HCT116 (cell line): ENCODE measurements around the gene SMIM32.

Source experiments
- ATF3 ChIP-seq: IDR thresholded peaks from 2 replicates; pipeline ENCODE4 v1.6.1; 2012
- CTCF ChIP-seq, 3 experiments: fragments of 200-600 bp in 1 of 3; sonication (generic) in 1 of 3; IDR thresholded peaks in 2 of 3; conservative IDR thresholded peaks in 1 of 3; 2 replicates each; pipeline ENCODE4 v1.5.1; 2012 to 2017; ENCODE audit warnings: low read depth in 2 of 3, low read length in 2 of 3, antibody characterized with exemption in 1 of 3, borderline replicate concordance in 1 of 3, control low read depth in 1 of 3, mild to moderate bottlenecking in 1 of 3, mixed read lengths in 1 of 3, mixed run types in 1 of 3, moderate library complexity in 1 of 3; ENCODE audit not compliant: insufficient read depth in 1 of 3
- EZH2 ChIP-seq: fragments of 200-600 bp; sonication (generic); IDR thresholded peaks from 2 replicates; pipeline ENCODE4 v1.6.1; 2017; ENCODE audit warnings: antibody characterized with exemption, mixed run types
- EZH2phosphoT487 ChIP-seq: fragments of 200-600 bp; IDR thresholded peaks from 2 replicates; pipeline ENCODE4 v1.6.1; 2018; ENCODE audit warnings: antibody characterized with exemption, borderline replicate concordance
- FOSL1 ChIP-seq: IDR thresholded peaks from 2 replicates; pipeline ENCODE4 v1.6.1; 2012; ENCODE audit warnings: low read depth
- POLR2A ChIP-seq: IDR thresholded peaks from 2 replicates; pipeline ENCODE4 v1.7.0; 2011; ENCODE audit warnings: borderline replicate concordance; ENCODE audit not compliant: insufficient read depth, insufficient read length; ENCODE audit errors: extremely low read depth
- POLR2AphosphoS5 ChIP-seq: IDR thresholded peaks from 2 replicates; pipeline ENCODE4 v1.6.1; 2011; ENCODE audit warnings: mild to moderate bottlenecking, low read depth, low read length, moderate library complexity
- RAD21 ChIP-seq: IDR thresholded peaks from 2 replicates; pipeline ENCODE4 v1.6.1; 2012; ENCODE audit warnings: low read depth, mild to moderate bottlenecking
- YY1 ChIP-seq: IDR thresholded peaks from 2 replicates; pipeline ENCODE4 v1.6.1; 2011; ENCODE audit warnings: low read length, low read depth, moderate library complexity, mild to moderate bottlenecking; ENCODE audit not compliant: insufficient replicate concordance; ENCODE audit errors: extremely low read depth
- TF ChIP-seq, protein P1 (sequence below): IDR thresholded peaks from 2 replicates; pipeline ENCODE4 v1.6.1; 2011; ENCODE audit warnings: mild to moderate bottlenecking, low read length, moderate library complexity; ENCODE audit not compliant: insufficient replicate concordance; ENCODE audit errors: extremely low read depth
- TF ChIP-seq, protein P2 (sequence below): IDR thresholded peaks from 2 replicates; pipeline ENCODE4 v1.6.1; 2012

GRCh38 chr5:136200761-136201160, 7.8 kb upstream of the SMIM32 start:
- TF ChIP-seq, protein P1, sequence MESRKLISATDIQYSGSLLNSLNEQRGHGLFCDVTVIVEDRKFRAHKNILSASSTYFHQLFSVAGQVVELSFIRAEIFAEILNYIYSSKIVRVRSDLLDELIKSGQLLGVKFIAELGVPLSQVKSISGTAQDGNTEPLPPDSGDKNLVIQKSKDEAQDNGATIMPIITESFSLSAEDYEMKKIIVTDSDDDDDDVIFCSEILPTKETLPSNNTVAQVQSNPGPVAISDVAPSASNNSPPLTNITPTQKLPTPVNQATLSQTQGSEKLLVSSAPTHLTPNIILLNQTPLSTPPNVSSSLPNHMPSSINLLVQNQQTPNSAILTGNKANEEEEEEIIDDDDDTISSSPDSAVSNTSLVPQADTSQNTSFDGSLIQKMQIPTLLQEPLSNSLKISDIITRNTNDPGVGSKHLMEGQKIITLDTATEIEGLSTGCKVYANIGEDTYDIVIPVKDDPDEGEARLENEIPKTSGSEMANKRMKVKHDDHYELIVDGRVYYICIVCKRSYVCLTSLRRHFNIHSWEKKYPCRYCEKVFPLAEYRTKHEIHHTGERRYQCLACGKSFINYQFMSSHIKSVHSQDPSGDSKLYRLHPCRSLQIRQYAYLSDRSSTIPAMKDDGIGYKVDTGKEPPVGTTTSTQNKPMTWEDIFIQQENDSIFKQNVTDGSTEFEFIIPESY, result no peak
- TF ChIP-seq POLR2A (no peak), CTCF (IDR thresholded peaks at IDR 0.05 in 2 of 3, conservative IDR thresholded peaks at IDR 0.05 in 1 of 3; ENCODE audit: borderline replicate concordance in 1 of 3, insufficient read depth in 1 of 3, low read depth in 2 of 3, low read length in 2 of 3) (no peak), ATF3 (no peak), EZH2 (no peak), YY1 (no peak), FOSL1 (no peak), EZH2phosphoT487 (no peak), POLR2AphosphoS5 (no peak), RAD21 (no peak)
- TF ChIP-seq, protein P2, sequence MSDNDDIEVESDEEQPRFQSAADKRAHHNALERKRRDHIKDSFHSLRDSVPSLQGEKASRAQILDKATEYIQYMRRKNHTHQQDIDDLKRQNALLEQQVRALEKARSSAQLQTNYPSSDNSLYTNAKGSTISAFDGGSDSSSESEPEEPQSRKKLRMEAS, result no peak
